Astrocyte of the cerebellum (primary cell): ENCODE data around the gene B3GNT9.

ENCODE experiments used
- DNase-seq: peaks from one replicate; pipeline ENCODE4 v3.0.0-alpha.2; 2011; ENCODE audit warnings: low read depth
- H3K4me3 ChIP-seq: 2 replicates; pipeline ENCODE4 v1.5.1; 2011; ENCODE audit warnings: mild to moderate bottlenecking, low read depth, low read length, moderate library complexity
- in situ Hi-C: cut with HindIII; loops from 2 replicates; pipeline ENCODE4 v1.10.0; 2017; ENCODE audit warnings: low sequenced_read_pairs
- TF ChIP-seq, protein P1 (sequence below): IDR thresholded peaks from 2 replicates; pipeline ENCODE4 v1.5.1; 2012; ENCODE audit warnings: low read length, low read depth, moderate library complexity, mild to moderate bottlenecking; ENCODE audit errors: missing control alignments

B3GNT9 gene

DNA sequence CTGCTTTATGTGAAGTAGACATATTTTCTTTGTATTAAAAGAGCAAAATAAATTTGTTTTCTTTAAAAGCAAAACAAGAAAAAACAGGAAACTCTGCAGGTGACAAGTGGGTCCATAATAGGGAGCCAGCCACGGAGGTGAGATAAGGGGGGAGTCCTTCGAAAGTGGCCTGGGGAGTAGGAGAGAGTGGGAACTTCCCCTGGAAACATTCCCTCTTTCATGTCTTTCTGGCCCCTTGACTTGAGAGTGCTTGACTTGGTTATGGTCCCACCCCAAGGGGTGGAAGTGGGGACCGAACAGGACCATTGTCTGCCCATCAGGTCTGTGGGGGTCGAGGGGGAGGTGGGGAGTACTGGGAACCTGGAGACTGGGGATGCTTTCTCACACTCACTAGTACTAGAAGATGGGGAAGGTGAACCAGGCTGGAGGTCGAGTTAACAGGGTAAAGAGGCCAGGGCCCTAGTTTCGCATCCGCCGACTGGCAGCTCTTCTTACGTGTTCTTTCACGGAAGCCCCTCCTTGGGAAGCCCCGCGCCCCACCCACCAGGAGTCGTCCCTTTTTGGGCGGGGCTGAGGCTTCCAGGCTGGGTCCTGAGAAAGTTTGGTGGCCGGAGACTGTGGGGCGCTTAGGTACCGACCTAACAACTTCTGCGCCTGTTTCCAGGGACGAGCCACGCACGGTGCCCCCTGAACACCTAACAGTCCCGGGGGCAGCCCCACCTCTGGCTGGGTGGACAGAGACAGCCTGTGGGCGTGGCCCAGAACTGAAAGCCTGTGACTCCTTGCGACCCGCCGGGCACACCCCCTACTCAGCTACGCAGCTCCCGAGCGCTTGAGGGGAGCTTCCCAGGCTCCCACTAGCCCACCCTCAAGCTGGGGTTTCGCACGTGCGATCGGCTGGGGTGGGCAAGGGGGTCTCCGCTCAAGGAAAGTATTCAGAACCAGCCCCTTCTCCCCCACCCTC lies 8.1 kb upstream of the B3GNT9 start:
- peak overlapping the region; percentile 82 for H3K4me3 ChIP-seq
- in situ Hi-C loops, result no loop called here
- DNase-seq, result no peak
- TF ChIP-seq, protein P1, sequence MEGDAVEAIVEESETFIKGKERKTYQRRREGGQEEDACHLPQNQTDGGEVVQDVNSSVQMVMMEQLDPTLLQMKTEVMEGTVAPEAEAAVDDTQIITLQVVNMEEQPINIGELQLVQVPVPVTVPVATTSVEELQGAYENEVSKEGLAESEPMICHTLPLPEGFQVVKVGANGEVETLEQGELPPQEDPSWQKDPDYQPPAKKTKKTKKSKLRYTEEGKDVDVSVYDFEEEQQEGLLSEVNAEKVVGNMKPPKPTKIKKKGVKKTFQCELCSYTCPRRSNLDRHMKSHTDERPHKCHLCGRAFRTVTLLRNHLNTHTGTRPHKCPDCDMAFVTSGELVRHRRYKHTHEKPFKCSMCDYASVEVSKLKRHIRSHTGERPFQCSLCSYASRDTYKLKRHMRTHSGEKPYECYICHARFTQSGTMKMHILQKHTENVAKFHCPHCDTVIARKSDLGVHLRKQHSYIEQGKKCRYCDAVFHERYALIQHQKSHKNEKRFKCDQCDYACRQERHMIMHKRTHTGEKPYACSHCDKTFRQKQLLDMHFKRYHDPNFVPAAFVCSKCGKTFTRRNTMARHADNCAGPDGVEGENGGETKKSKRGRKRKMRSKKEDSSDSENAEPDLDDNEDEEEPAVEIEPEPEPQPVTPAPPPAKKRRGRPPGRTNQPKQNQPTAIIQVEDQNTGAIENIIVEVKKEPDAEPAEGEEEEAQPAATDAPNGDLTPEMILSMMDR, result no peak

GRCh38 chr16:67157892-67158635 lies 7.3 kb upstream of the B3GNT9 start:
- TF ChIP-seq, protein P1, result no peak
- H3K4me3 ChIP-seq, result no peak overlapping the region
- in situ Hi-C loops, result no loop called here
- no peak for DNase-seq

- TF ChIP-seq, protein P1, result no peak
- H3K4me3 ChIP-seq, result no peak overlapping the region
- in situ Hi-C loops, result no loop called here
- DNase-seq, result no peak
Measured at GRCh38 chr16:67157106-67157748, 6.4 kb upstream of the B3GNT9 start.

GRCh38 chr16:67156143-67156844 lies 5.5 kb upstream of the B3GNT9 start:
- TF ChIP-seq, protein P1, result no peak
- in situ Hi-C loops, result no loop called here
- H3K4me3 ChIP-seq, result no peak overlapping the region
- DNase-seq, result no peak

GRCh38 chr16:67155295-67156142 lies 4.7 kb upstream of the B3GNT9 start:
- TF ChIP-seq, protein P1, result peak; percentile 78
- no peak overlapping the region for H3K4me3 ChIP-seq
- DNase-seq, result peak; percentile 38

More at GRCh38 chr16:67155295-67156142, 4.7 kb upstream of the B3GNT9 start:
- in situ Hi-C loops, result no loop called here
